Dedifferentiated amniotic fluid mesenchymal stem cell (primary cell): ENCODE measurements around the gene MAN1A2.

ENCODE experiments used
- DNase-seq: peaks from one replicate; pipeline ENCODE4 v3.0.0-alpha.2; 2016; ENCODE audit errors: extremely low spot score

The MAN1A2 gene

DNA sequence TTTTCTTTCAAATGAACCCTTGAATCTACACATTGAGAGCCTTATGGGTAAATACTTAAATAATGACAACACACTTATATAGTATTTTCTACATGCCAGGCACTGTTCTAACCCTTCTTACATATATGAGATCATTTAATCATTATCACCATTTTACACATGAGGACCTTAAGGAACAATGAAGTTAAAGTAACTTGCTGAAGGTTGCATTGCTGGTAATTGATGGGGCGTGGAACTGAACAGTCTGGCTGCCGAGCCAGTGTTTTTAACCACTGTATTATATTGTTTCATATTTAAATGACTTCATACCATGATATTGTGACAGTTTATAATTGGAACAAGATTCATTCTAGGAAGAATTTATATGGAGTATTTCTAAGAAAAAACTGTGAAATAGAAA is 126.7 kb downstream of the MAN1A2 start:
- no peak for DNase-seq

DNA sequence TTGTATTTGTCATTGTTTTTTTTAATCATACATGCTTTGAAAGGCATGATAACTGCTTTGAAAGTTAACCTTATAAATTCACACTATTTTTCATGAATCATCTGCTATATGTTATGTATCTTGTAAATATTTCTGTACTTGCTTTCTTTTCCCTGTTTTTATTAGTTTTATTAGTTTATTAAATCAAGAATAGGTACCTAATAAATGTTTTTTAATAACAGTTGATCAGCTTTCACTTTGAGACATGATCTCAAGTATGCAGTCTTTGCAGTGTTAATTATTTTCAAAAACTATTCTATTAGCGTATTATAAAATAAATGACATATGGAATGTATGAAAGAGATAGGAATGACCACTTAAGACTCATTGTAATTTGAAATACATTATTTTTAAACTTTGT is 127.8 kb downstream of the MAN1A2 start:
- DNase-seq: no peak

DNA sequence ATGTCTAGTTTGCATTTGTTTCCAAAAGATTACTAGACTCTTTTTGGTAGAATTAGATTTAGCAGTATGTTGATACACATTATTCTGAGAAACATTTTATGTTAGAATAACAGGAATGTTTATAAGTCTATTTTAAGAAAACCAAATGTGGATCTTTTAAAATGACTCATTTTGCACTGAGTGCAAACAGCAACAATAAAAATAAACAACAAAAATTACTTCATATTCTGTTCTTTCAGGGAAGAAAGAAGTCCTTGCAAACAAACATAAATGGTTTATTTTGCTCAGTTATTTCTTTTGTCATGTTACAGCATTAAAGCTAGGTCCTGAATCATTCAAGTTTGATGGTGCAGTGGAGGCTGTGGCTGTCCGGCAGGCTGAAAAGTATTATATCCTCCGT is 131.8 kb downstream of the MAN1A2 start:
- DNase-seq: peak; percentile 20

DNA sequence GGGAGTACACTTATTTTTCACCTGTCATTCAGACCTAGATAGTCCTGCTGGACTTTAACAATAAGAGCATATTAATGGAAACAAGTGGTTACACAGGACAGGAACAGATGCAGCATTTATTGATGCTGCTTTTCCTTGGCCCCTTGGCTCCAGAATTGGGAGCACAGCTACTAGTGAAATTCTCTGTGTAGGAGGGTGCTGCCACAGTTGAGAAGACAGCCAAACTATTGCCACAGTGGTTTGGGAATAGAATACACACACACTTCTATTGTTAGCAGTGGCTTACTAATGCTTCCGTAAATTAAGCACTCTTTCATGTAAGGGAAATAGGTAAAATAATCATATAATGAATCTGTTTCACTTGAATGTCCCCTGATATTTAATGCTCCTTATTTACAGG is 133.3 kb downstream of the MAN1A2 start:
- no peak for DNase-seq

DNA sequence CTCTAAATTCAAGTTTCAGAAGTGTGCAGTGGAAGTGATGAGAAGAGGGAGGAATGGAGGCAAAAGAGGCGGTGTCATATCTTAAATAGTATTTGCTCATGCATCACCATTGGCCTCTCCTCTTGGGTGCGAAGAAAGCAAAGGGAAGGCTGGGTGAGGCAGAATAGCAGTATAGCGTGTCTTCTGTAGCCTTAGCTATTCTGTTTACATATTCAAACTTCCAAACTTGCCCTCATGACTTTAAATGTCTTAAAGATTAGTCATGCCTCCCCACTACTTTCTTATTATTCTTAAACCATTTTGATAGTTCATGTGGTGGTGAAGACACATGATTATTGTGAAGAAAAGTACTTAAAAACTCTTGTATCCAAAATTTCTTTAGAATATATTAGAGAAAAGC is 134.0 kb downstream of the MAN1A2 start:
- DNase-seq: peak; percentile 68

DNA sequence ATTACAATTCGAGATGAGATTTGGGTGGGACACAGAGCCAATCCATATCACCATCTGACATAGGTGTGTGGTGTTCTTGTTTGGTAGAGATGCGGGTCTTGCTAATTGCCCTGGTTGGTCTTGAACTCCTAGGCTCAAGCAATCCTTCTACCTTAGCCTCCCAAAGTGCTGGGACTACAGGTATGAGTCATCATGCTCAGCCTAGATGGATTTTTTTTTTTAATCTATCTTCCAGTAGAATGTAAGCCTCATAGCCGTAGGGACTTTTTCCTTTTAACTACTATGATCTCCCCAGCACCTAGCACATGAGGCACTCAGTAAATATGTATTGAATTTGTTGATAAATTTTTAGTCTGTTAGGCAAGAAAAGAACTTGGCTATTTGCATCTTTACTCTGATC is 144.0 kb downstream of the MAN1A2 start:
- DNase-seq: no peak

DNA sequence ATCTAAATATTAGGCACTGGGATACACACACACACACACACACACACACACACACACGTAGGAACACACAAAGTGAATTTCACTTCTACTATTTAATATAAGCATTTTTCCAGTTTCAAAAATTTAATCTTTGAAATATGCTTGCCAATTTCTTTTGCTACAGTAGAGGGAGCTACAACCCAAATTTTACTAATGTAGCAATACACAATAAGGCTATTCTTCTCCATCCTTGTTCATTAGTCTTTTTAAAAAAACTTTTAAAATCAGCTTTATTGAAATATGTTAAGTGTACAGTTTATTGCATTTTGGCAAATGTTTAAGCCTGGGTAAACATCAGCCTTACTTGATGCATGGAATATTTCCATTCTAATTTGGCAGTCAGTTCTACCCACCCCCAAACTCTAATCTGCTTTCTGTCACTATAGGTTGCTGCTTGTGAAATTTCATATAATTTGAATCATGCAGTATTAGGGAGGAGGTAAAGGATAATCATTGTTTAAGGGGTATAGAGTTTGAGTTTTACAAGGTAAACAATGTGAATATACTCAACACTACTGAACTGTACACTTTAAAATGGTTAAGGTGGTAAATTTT is 145.6 kb downstream of the MAN1A2 start:
- peak; percentile 33 for DNase-seq

DNA sequence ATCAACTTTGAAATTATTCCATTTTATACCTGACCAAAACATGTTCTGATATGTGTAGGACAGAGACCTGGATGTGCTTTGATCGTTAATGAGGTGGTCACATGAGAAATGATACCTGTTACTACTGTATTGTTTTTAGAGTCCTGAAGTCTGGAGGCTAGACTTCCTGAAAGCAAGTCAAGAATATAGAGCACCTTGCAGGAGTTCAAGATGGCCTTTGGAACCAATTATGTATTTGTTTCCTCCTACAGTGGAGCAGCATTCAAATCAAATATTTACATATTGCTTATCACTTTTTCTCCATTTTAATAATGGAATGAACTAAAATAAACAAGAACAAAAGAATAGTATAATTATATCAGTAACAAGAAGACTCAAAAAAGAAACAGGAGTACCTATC is 155.9 kb downstream of the MAN1A2 start:
- no peak for DNase-seq

DNA sequence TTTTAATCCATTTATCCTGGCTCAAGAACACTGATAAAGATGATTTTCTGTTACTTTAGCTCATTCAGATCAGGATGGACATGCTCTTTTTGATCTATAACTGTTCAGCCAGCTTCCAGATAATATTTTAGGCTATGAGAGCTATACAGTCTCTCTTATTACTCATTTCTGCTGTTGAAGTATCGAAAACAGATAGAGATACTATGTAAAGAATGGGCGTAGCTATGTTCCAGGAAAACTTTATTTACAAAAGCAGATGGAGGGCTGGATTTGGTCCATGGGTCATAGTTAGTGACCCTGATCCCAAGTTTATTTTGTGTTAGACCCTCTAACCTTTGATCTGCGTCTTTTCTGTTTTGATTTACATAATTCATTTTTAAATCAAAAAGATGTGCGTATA is 159.8 kb downstream of the MAN1A2 start:
- DNase-seq: no peak

DNA sequence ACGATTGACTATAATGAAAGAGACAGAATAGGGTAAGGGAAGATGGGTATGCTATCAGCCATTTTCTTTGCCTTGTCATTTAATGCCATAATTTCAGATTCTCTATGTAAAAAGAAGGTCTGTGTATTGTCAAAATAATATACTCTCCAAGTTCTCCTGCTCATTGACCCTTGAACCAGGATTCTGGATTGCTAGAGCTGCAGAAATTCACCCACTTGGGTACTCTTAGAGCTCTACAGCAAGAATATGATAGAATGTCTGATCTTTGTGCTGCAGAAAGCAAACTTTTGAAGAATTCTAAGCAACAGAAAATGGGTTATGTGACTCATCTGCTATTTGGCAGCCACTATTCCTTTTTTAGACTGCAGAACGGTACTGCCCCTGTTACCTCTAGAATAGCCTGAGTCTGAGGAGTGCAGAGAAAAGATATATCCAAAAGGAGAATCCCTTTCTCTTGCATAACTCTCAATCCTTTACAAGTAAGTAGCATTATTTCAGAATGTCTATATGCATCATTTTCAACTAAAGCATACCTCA is 160.4 kb downstream of the MAN1A2 start:
- DNase-seq: no peak

DNA sequence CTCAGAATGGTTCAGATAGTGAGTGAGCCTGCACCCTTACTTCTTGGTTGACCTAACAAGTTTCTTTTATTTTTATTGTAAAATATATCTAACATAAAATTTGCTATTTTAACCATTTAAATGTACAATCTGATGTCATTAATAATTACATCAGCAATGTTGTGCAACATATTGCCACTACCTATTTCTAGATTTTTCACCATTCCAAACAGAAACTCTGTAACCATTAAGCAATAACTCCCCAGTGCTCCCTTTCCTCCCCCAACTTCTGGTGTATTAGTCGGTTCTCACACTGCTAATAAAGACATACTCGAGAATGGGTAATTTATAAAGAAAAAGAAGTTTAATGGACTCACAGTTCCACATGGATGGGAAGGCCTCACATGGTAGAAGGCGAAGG is 162.4 kb downstream of the MAN1A2 start:
- no peak for DNase-seq

DNA sequence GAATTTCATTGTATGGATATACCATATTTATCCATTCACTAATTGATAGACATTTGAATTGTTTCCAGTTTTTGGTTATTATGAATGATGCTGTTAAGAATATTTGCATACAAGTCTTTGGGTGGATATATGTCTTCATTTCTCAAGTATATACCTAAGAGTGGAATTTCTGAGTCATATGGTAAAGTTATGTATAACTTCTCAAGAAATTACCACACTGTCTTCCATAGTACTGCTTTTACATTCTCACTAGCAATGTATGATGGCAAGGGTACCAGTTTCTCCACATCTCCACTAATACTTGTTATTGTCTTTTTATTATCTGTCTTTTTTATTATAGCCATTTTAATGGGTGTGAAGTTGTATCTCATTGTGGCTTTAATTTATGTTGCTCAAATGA is 164.0 kb downstream of the MAN1A2 start:
- DNase-seq: no peak

DNA sequence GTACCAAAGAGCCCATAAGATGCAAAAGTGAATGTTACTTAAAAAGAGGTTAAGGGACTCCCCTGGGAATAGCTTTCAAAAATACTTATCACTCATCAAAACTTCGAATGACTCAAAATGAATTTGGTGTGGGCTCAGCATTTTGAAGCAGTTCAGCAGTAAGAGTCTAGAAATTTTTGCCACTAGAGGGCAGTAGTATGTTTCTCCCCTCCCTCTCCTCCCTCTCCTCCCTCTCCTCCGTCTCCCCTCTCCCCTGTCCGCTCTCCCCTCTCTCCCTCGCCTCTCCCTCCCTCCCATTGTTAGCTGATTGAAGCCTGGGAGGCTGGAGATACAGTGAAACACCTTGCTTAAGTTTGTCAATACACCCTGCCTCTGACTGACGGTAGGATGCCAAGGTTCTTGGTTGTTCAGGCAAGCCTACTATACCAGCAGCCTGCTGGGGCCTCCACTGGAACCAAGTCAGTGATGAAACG is 167.8 kb downstream of the MAN1A2 start:
- DNase-seq: peak; percentile 66

DNA sequence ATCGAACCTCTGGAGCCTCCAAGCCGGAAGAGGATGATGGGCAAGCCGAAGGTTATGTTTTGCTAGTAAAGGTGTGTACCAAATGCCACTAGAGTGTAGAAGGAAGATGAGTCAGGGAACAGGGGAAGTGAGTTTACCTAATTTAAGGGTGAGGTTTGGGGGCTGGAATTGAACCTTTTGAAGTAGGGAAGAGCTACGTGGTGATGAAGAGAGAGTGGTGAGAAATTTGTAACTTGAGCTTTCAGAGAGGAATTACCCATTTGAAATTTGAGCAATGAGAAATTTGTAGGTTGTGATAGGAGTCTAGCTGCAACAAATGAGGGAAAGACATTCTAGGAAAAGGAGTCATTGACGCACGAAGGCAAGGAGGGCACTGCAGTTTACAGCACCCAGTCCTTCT is 168.6 kb downstream of the MAN1A2 start:
- DNase-seq: no peak

DNA sequence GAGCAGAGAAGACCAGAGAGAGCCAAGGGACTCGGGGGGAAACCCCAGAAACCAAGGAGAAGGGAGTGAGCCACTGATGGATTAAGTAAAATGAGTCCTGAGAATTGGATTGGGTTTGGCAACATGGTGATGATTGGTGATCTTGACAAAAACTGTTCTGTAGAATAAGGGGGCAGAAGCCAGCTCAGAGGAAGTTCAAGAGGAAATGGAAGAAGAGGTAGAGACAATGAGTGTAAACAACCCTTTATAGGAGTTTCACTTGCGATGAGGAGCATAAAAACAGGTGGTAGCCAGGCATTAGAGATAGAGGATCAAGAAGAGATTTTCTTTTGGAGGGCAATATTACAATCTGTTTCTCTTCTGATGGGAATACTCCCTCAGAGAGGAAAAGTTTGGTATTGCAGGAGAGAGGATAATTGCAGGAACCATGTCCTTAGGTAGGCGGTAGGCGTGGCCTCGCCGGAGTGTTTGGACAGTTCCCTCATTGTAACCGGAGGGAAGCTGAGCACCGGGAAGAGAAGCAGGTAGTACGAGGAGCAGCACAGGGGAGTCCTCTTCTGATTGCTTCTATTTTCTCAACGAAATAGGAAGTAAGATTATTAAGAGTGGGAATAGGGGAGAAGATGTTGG is 170.2 kb downstream of the MAN1A2 start:
- no peak for DNase-seq

DNA sequence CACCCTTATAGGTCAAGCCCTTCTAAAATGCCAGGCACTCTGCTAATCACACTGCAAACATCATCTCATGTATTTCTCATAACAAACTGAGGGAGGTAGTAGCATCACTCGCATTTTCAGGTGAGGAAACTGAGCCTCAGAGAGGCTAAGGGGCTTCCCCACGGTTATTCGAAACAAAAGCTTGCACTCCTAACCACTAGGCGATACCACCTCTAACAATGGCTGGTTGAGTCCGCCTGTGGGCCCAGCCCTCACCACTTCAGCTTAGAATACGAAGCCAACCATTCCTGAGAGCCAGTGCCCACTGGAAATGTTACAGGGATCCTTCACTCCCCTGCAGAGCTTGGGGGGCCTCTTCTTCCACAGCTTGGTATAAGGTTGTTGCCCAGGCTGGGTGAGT is 173.3 kb downstream of the MAN1A2 start:
- DNase-seq: no peak

DNA sequence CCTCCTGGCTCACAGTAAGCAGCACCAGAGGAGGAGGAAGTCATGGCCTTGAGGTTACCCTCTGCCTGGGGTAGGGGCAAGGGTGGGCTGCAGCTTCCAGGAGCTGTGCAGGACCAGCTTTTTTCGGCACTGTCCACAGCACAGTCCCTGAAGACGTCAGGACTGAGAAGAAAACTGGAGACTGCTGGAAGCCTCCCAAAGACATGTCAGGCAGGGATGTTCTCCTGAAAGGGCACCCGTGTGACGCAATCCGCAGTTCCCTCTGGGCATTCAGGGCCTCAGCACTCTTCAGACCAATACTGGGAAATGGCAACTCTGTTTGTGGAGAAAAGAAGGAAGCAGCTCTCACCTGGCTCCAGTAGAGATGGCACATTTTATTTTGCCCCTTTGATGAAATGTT is 173.8 kb downstream of the MAN1A2 start:
- DNase-seq: no peak

DNA sequence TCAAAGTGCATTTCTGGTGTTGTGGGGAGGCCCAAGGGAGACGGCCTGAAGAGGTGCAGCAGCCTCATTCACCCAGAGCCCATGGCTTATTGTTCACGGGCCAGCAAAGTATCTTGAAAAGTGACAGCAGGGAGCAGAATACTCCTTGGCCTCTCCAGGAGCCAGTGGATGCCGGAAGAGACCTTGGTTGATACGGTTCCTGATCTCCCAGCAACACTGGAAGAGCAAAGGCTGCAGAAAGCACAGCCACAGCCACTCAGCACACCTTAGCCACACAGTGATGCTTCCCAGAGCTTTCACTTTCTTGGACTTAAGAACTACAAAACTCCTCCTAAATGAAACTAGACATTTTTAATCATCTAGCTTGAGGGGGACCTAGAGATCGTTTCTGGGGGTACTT is 174.3 kb downstream of the MAN1A2 start:
- DNase-seq: no peak

DNA sequence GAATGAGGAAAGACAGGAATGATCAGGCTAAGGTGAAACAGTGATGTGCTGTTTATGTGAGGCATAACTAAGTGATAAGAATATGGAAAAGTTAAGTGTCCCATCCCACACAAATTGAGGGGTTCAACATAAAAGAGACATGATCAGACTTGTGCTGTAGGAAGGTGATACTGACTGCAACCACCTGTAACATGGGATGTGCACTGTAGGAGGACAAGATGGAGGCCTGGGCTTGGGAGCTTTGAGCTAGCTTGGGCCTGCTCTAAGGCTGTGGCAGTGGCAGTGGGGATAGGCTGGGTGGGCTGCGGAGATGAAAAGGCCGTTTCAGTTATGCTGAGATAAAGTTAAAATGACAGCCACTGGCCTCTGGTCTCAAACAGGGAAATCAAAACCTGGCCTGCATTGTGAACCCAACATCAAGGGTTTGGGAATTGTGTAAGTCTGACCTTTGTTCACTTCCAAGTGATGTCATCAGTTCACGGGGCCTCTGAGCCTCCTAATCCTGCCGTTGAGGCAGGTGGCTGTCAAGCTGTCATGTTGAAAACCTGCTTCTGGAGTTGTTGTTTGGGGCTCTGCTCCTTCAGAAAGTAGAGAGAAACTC is 177.4 kb downstream of the MAN1A2 start:
- DNase-seq: no peak

DNA sequence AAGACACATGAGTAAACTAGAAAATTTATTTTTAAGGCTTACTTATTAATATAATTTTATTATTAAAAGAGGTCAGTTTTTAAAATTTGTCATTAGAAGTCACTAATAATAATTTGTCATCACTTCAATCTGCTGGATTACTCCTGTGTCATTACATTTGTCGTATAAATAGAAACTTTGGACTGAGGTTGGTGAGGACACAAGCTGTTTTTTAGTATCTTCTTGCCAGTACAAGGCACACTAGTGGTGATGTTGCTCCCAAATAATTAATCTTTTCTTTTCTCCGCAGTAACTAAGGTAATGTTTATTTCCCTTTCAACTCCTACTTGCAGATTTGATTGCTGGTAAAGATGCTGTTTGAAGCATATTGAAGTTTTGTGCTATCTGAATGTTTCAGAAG is 179.2 kb downstream of the MAN1A2 start:
- DNase-seq: no peak

DNA sequence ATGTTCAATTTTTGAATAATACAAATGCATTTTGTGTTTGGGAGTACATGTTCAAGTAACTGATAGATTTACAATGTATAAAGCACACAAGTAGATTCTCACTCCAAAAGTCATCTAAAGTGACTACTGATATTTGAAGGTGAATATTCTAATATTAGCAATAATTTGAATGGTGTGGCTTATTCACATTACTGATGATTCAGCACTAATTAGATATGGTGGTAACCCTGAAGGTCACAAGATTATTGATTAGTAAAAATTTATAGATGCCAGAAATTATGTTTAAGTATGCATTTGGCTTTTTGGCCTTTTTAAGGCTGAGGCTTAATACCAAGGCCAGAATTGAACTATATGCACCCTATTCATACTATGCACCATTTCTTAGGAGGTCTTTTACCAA is 186.2 kb downstream of the MAN1A2 start:
- no peak for DNase-seq

DNA sequence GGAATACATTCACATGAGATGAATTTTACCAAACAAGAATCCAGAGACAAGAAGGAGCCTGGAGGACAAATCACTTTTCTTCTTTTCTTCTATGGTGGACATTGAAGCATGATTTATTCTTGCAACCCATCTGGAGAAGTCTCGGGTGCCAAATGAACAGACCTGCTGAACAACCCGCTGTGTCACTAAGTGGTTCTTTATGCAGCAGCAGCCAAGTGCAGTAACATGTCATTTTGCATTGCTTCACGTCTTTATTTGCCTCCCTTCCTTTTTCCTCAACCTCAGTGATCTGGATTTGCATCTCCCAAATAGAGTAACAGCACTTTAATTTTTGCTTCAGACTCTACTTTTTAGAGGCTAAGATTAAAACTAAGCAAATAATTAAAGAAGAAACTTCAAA is 188.6 kb downstream of the MAN1A2 start:
- no peak for DNase-seq

DNA sequence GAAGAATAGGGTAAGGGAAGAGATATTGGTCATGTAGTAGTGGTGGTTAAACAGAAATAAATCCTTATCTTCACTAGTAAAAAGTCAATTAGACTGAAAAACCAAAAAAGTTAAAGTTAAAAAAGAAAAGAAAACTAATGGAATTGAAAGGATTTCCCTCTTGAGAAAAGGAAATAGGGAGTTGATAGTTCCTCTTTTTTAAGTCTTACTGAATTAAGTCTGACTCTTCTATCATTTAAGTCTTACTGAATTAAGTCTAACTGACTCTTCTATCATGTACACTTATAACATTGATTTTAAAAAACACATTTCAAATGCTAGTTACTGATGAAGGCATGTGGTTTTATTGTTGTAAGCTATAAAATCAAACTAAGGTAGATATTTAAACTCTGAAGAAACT is 189.1 kb downstream of the MAN1A2 start:
- DNase-seq: no peak
